GM18873 (cell line): Measurements from ENCODE around the gene DPP10.
"Not testable (repeated sequence)": the region's sequence is repeated elsewhere in the genome, so short reads cannot be mapped to it uniquely, and the experiment has no call there.

Experiments used
- ATAC-seq: cut with Tn5 transposase; IDR thresholded peaks from one replicate; pipeline ENCODE4 v1.9.1; 2021; ENCODE audit warnings: mild to moderate bottlenecking, moderate library complexity, moderate number of reproducible peaks; ENCODE audit not compliant: unreplicated experiment, low FRiP score

DPP10 gene

DNA sequence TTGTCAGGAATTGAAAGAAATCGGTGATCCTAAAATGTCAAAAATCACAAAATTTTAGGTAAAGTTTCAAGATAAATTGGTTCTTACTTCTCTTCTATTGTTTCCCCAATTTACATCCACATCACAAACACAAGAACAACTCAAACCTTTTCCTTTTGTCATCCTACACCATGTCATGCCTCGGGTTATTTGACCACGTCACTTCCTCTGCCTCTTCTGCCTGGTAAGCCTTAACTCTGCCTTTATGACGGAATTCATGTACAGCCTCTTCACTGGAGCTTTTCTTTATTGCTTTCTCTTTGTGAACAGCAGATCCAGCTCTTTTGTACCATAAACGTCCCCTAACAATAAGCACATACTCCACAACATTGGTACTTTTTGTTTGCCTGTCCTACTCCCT is 258.0 kb downstream of the DPP10 start:
- no peak for ATAC-seq

GRCh38 chr2:114709936-114710850 is 267.8 kb downstream of the DPP10 start:
- ATAC-seq = no peak

DNA sequence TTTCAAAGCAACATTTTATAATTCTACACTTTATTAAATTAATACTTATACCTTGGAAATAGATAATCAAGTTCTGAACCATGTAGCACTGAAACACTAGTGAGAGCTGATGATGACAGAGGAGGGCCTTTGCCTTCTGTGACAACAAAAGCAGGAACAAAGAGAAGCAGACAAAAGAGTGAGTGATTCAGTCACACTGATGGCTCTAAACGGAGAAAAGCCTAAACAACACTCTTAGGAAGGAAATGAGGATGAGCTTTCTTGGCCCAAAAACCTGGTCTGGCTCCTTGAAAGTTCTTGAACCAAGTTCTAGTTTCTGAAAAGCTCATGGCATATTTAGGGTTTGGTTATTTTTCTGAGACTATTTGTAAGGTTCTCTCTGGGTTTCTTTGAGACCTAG is 271.9 kb downstream of the DPP10 start:
- ATAC-seq = no peak

DNA sequence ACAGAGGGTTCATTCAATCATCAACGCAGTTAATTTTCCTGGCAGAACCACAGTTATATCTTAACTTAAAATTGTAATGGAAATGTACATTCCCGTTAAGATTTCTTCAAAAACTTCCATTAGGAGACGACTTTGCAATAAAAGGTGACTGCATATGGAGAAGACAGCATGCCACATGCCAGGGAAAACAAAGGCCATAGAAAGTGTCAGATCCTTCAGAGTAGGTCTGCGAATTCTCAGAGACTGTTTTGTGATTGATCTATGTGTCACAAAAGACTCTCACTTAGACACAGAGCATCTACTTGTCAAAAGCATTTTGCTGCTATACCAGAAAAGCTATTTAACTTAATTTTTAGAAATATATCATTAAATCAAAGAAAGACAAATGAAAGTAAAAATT is 274.6 kb downstream of the DPP10 start:
- no peak for ATAC-seq

DNA sequence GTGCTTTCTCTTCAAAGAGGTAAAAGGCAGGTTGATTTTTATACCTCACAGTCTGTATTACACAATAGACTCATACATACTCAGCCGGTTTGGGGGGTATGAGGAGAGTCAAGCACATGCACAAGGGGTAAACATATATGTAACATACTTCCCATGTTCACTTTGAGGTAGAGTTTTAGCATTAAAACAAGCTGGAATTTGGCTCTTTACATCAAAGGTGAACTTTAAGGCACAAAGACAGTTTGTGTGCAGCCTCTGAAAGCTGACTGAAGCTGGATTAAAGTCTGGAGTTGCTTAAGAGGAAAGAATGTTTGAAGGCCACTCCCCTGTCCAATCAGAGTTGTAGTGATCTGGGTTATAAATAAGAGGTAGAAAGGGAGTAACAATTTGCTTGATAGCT is 282.0 kb downstream of the DPP10 start:
- ATAC-seq = no peak

GRCh38 chr2:114727012-114727411 is 284.6 kb downstream of the DPP10 start:
- no peak for ATAC-seq

- no peak for ATAC-seq
Observed at GRCh38 chr2:114728372-114728771, 285.9 kb downstream of the DPP10 start.

DNA sequence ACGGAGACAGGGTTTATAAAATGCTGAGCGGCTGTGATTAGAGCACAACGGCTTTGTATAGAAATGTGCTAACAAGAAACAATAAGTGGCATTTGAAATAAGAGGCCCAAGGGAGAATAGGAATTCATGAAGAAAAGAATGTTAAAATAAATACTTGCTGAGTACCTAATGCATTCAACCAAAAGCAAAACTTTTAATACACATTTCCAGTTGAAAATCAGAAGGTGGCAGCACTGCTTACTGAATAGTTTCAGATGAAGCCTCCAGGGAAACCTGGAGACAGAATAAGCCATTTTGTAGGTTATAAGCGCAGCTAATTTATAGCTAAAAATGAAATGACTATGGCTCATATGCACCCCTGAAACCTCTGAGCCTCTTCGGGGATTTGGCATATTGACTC is 286.6 kb downstream of the DPP10 start:
- no peak for ATAC-seq

DNA sequence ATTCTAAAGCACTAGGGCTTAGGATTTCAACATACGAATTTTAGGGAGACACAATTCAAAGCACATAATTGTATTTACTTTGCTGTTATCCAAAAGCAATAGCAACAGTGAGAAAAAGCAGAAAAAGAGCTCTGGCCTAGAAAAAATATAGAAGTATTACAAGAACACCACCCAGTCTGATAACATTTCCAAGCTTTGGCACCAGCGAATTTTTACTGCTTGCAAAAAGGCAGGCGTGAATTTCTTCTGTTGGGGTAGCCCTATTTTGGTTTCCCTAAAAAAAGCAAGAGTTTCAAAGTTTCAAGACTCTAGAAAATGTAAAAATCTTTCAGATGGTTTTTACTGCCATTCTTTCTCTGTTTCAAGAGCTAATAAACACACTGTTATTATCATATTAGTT is 292.7 kb downstream of the DPP10 start:
- no peak for ATAC-seq

DNA sequence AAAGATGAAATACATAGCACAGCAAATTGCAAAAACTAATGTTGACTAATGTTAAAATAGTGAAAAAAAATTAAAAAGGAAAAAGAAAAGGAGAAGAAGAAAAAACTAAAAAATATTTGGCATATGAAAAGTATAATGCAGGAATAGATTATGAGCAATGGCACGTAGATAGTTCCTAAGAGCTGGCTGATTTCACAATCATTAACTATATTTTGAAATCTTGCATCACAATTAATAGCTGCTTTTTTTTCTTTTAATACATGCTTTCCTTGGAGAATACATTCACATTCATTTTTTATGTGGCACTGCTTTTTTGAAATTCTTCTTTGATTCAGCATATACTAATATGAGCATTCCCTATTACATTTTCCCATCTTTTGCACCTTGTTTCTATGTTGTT is 299.8 kb downstream of the DPP10 start:
- ATAC-seq = no peak

DNA sequence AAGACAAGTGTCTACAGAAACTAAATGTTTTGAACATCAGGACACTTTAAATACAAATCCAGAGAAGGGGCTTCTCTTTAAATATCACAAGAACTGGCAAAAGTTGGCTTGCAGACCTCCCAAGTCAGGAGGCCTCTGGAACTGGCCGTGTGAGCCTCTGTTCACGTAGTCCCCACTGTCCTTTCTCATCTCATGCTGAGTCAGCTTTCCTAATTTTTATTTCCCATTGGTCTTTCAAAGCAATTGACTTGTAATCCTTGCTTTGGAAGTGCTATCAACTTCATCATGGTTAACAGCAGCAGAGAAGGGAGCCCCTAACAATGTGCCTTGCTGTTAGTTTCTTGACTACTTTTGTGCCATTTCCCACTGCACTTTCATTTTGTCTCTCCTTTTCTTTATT is 303.3 kb downstream of the DPP10 start:
- no peak for ATAC-seq

DNA sequence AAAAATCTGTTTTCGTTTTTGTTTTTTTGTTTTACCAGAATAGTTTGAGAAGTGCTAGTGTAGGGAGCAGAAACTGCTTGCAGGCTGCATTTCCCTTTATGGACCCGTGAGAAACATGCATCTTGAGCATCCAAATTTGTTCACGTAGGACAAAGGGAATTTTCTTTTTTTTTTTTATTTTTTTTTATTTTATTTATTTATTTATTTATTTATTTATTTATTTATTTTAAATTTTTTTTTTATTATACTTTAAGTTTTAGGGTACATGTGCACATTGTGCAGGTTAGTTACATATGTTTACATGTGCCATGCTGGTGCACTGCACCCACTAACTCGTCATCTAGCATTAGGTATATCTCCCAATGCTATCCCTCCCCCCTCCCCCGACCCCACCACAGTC is 305.7 kb downstream of the DPP10 start:
- ATAC-seq = not testable (repeated sequence)

DNA sequence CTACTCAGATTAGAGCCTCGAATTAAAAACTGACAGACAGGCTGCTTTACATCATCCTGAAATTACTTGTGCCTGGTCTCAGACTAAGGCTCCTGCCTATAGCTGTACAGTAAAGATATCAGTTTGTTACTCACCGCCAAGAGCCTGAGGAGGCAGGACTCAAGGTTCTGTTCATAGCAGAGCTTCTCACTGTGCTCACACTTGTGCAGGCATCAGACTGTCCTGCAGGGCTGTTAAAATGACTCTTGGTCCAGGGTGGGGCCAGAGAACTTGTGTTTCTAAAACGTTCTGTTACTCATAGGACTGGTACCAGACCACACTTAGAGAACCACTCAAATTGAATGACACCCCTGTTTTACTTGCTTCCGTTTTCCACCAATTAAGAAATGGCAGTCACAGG is 310.0 kb downstream of the DPP10 start:
- no peak for ATAC-seq

- no peak for ATAC-seq
Observed at GRCh38 chr2:114753145-114753544, 310.7 kb downstream of the DPP10 start.

GRCh38 chr2:114754907-114755563 is 312.6 kb downstream of the DPP10 start:
- ATAC-seq = no peak

- ATAC-seq = no peak
Observed at GRCh38 chr2:114762376-114762775, 319.9 kb downstream of the DPP10 start.

- ATAC-seq = no peak
Observed at GRCh38 chr2:114762986-114763385, 320.5 kb downstream of the DPP10 start.

DNA sequence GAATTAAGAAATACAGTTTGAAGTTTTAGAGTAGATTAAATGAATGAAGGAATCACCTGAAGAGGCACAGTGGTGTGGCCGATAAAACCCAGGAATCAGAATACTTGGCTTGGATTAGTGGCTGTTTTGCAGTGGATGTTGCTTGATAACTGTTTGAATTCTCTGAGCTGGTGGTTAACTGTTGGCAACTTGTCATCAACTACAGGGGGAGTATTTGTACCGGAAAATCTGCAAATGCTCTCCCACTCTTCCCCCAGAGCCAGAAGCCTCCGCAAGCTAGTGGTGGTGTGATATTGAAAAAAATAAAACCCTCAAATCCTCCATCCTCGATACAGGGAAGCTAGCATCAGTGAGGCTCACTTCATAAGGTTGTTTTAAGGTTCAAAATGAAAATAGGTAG is 326.7 kb downstream of the DPP10 start:
- ATAC-seq = no peak

DNA sequence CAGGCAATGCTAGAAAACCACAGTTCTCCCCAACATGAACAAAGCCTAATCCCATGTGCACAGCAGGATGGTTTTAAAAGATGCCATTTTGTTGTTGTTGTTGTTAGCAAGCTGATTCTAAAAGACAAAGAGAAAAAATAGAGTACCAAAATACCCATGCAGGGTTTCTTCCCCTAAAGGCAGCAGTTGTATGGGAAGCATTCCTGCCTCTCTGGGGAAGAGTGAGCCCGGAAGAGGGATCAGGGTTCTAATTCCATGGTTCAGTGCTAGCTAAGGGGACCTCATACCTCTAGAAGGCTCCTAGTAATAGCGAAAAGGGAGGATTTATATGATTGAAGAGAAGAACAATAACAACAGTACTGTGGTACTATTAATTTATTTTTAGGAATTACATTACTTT is 327.6 kb downstream of the DPP10 start:
- no peak for ATAC-seq

- no peak for ATAC-seq
Observed at GRCh38 chr2:114784046-114784445, 341.6 kb downstream of the DPP10 start.

- no peak for ATAC-seq
Observed at GRCh38 chr2:114784890-114785583, 342.6 kb downstream of the DPP10 start.
